Neural crest cell (in vitro differentiated cells): ENCODE data around the gene FOXI1. TPM values are rescaled to one million over a fixed set of nuclear protein-coding genes. Genes with fewer than 3 reads are reported as not detected.

Source experiments
- DNase-seq: peaks from one replicate; pipeline ENCODE4 v3.0.0; 2021; ENCODE audit warnings: low read depth, mixed read lengths, low spot score
- H3K27ac Mint-ChIP-seq: one replicate; pipeline ENCODE4 v1.8.0; 2021; ENCODE audit warnings: mild to moderate bottlenecking, mixed read lengths; ENCODE audit not compliant: unreplicated experiment
- H3K27me3 Mint-ChIP-seq: 2 replicates; pipeline ENCODE4 v1.8.0; 2021; ENCODE audit warnings: low read depth, mild to moderate bottlenecking, mixed read lengths
- H3K36me3 Mint-ChIP-seq: 2 replicates; pipeline ENCODE4 v1.8.0; 2021; ENCODE audit warnings: low read depth, mild to moderate bottlenecking, mixed read lengths
- H3K4me1 Mint-ChIP-seq: 2 replicates; pipeline ENCODE4 v1.8.0; 2021; ENCODE audit warnings: mixed read lengths
- H3K4me3 Mint-ChIP-seq: one replicate; pipeline ENCODE4 v1.8.0; 2021; ENCODE audit warnings: mild to moderate bottlenecking, mixed read lengths
- H3K9me3 Mint-ChIP-seq: 2 replicates; pipeline ENCODE4 v1.8.0; 2021; ENCODE audit warnings: mixed read lengths
- CTCF ChIP-seq: fragments of 200-600 bp; sonication (generic); conservative IDR thresholded peaks from 2 replicates; pipeline ENCODE4 v1.5.0; 2021; ENCODE audit warnings: antibody characterized with exemption, mild to moderate bottlenecking
- total RNA-seq: library from RNA; stranded (reverse); gene quantifications from 2 replicates; pipeline ENCODE4 v1.2.1, GENCODE V29; 2021

Gene FOXI1
- total RNA-seq, 1 donor from 2014 or later = not detected

- H3K36me3 Mint-ChIP-seq = no peaks in the 10 kb centered on the region
- peaks cover 13% of the 10 kb centered on the region for H3K4me1 Mint-ChIP-seq
- TF ChIP-seq CTCF = no peak
- H3K9me3 Mint-ChIP-seq = no peaks in the 10 kb centered on the region
- H3K4me3 Mint-ChIP-seq = no peak overlapping the region
- no peaks in the 10 kb centered on the region for H3K27me3 Mint-ChIP-seq
- H3K27ac Mint-ChIP-seq = no peak overlapping the region
- DNase-seq = no peak
Measured at GRCh38 chr5:170143710-170144109, 38.0 kb downstream of the FOXI1 start.

- DNase-seq = no peak
- H3K4me1 Mint-ChIP-seq = peaks cover 20% of the 10 kb centered on the region
- H3K4me3 Mint-ChIP-seq = no peak overlapping the region
- TF ChIP-seq CTCF = no peak
- no peaks in the 10 kb centered on the region for H3K27me3 Mint-ChIP-seq
- no peaks in the 10 kb centered on the region for H3K36me3 Mint-ChIP-seq
- no peaks in the 10 kb centered on the region for H3K9me3 Mint-ChIP-seq
- H3K27ac Mint-ChIP-seq = no peak overlapping the region
Measured at GRCh38 chr5:170144286-170145023, 38.8 kb downstream of the FOXI1 start.

DNA sequence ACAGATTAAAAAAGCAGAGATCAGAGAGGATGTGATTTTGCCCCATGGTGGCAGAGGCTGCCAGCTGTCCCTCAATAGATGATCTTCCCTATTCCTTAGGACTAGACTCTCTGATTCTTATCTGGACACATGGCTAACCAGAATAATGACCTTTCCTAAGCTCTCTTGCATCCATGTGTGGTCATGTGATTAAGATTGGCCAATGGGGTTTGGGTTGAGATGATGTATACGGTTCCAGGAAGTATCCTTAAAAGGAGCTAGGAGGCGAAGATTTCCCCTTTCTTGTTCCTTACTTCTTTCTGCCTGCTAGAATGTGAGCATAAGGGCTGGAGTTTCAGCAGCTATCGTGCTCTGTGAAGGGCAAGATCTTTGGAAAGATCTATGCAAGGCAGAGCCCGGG, 39.8 kb downstream of the FOXI1 start:
- H3K9me3 Mint-ChIP-seq = no peaks in the 10 kb centered on the region

GRCh38 chr5:170147051-170147752, 41.5 kb downstream of the FOXI1 start:
- Mint-ChIP-seq H3K9me3 (no peaks in the 10 kb centered on the region), H3K27me3 (no peaks in the 10 kb centered on the region), H3K36me3 (no peaks in the 10 kb centered on the region), H3K27ac (no peak overlapping the region), H3K4me3 (no peak overlapping the region), H3K4me1 (peaks cover 21% of the 10 kb centered on the region)
- TF ChIP-seq CTCF = no peak
- no peak for DNase-seq

More for the DNA sequence above, 39.8 kb downstream of the FOXI1 start:
- Mint-ChIP-seq H3K4me3 (no peak overlapping the region), H3K27ac (no peak overlapping the region), H3K27me3 (no peaks in the 10 kb centered on the region), H3K36me3 (no peaks in the 10 kb centered on the region), H3K4me1 (peaks cover 21% of the 10 kb centered on the region)
- DNase-seq = no peak
- TF ChIP-seq CTCF = no peak

DNA sequence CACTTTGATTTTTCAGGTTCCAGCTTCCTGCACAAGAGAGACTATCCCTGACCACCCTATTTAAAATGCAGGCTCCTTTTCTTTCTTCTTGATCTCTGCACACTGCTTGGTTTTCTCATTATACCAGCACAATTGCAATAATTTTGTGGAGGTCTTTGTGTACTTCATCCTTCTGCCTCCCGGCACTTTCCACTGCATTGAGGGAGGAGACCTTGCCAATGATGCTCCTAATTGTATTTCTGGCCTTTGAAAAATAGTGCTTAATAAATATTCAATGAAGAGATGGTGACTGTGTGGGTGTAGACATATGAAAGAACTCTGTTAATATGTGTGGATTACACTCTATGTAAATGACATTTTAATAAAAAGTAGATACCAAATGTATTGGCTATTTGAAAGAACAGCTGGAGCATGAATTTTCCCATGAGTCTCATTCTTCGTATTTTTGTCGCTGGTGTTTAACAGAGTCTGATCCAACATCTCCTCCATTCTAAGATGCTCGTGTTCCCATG, 42.1 kb downstream of the FOXI1 start:
- Mint-ChIP-seq H3K27me3 (no peaks in the 10 kb centered on the region), H3K27ac (no peak overlapping the region), H3K9me3 (no peaks in the 10 kb centered on the region), H3K4me1 (peaks cover 21% of the 10 kb centered on the region), H3K36me3 (no peaks in the 10 kb centered on the region), H3K4me3 (no peak overlapping the region)
- TF ChIP-seq CTCF = no peak
- DNase-seq = no peak
